B cell (primary cell): ENCODE results near the gene FMN1. TPM values are rescaled to one million over a fixed set of nuclear protein-coding genes. Genes with fewer than 3 reads are reported as not detected.

Experiments
- ATAC-seq: fragments of 200-7000 bp; cut with Tn5 transposase; one replicate; pipeline ENCODE4 v1.10.0; 2021; ENCODE audit warnings: low read depth, mild to moderate bottlenecking, moderate number of reproducible peaks, moderate library complexity
- CTCF ChIA-PET: fragments of 350-600 bp; sonication (Branson Sonifier 250); formaldehyde crosslinking; loops from one replicate; lab custom pipeline; 2021; ENCODE audit warnings: antibody characterized with exemption, inconsistent platforms; lab: Charles Lee
- POLR2A ChIA-PET: fragments of 350-600 bp; sonication (Branson Sonifier 250); formaldehyde crosslinking; loops from one replicate; lab custom pipeline; 2021; ENCODE audit warnings: antibody characterized with exemption; lab: Charles Lee
- DNase-seq: peaks from one replicate; pipeline ENCODE4 v3.0.0; 2013
- H2AFZ ChIP-seq: 2 replicates; pipeline ENCODE4 v1.6.1; 2012; ENCODE audit warnings: mild to moderate bottlenecking, low read depth, low read length; ENCODE audit not compliant: insufficient read depth, poor library complexity, severe bottlenecking
- H3K27ac ChIP-seq, 2 donors: 1 replicate in 1 of 2; 2 replicates in 1 of 2; pipeline ENCODE4 v1.5.1; 2012 to 2013; ENCODE audit warnings: low read length in 2 of 2, mild to moderate bottlenecking in 2 of 2, moderate library complexity in 1 of 2
- H3K27me3 ChIP-seq, 4 experiments: fragments of 200-600 bp in 1 of 4; sonication (generic) in 1 of 4; replicated peaks in 1 of 4; 1 replicate in 2 of 4; 2 replicates in 2 of 4; pipeline versions ENCODE4 v1.6.1 to v1.7.0; 2013 to 2016; ENCODE audit warnings: low read length in 3 of 4, mild to moderate bottlenecking in 2 of 4, mixed read lengths in 1 of 4, moderate library complexity in 1 of 4; ENCODE audit not compliant: insufficient read depth in 4 of 4, control insufficient read depth in 3 of 4; ENCODE audit errors: control extremely low read depth in 1 of 4
- H3K36me3 ChIP-seq, 2 experiments: replicated peaks in 1 of 2; 1 replicate in 1 of 2; 2 replicates in 1 of 2; pipeline versions ENCODE4 v1.6.1 to v1.7.1; 2013; ENCODE audit warnings: low read length in 1 of 2; ENCODE audit not compliant: insufficient read depth in 2 of 2, control insufficient read depth in 1 of 2; ENCODE audit errors: control extremely low read depth in 1 of 2, extremely low read depth in 1 of 2
- H3K4me1 ChIP-seq, 2 donors: fragments of 200-600 bp in 1 of 2; sonication (generic) in 1 of 2; 1 replicate in 1 of 2; 2 replicates in 1 of 2; pipeline versions ENCODE4 v1.5.1 to v1.6.1; 2013 to 2017; ENCODE audit warnings: low read length in 2 of 2; ENCODE audit not compliant: control insufficient read depth in 2 of 2, insufficient read depth in 2 of 2
- H3K4me2 ChIP-seq: replicated peaks from 2 replicates; pipeline ENCODE3; 2012; ENCODE audit warnings: mild to moderate bottlenecking, low read depth, low read length; ENCODE audit not compliant: poor library complexity, severe bottlenecking
- H3K4me3 ChIP-seq, 5 experiments: fragments of 200-600 bp in 1 of 5; sonication (generic) in 1 of 5; 1 replicate in 3 of 5; 2 replicates in 2 of 5; pipeline versions ENCODE4 v1.5.1 to v1.7.0; 2011 to 2016; ENCODE audit warnings: low read length in 4 of 5, mild to moderate bottlenecking in 4 of 5, low read depth in 2 of 5, control low read depth in 1 of 5, moderate library complexity in 1 of 5; ENCODE audit not compliant: insufficient read depth in 1 of 5; ENCODE audit errors: control extremely low read depth in 1 of 5, extremely low read depth in 1 of 5
- H3K79me2 ChIP-seq: fragments of 200-600 bp; sonication (generic); one replicate; pipeline ENCODE4 v1.6.0; 2016; ENCODE audit warnings: low read length; ENCODE audit not compliant: control insufficient read depth, insufficient read depth
- H3K9ac ChIP-seq: fragments of 200-600 bp; sonication (generic); 2 replicates; pipeline ENCODE4 v1.6.1; 2017; ENCODE audit warnings: mild to moderate bottlenecking, low read length, moderate library complexity
- H3K9me3 ChIP-seq, 3 donors: one replicate each; pipeline versions ENCODE4 v1.6.1 to v1.7.1; 2013; ENCODE audit warnings: low read length in 2 of 3; ENCODE audit not compliant: control insufficient read depth in 2 of 3, insufficient read depth in 1 of 3; ENCODE audit errors: control extremely low read depth in 1 of 3
- H4K20me1 ChIP-seq: 2 replicates; pipeline ENCODE4 v1.6.0; 2012; ENCODE audit warnings: mild to moderate bottlenecking, low read length; ENCODE audit not compliant: insufficient read depth, control insufficient read depth, poor library complexity, severe bottlenecking
- H3K27ac Mint-ChIP-seq: one replicate; pipeline ENCODE4 v1.8.0; 2021; ENCODE audit warnings: mixed read lengths
- H3K27me3 Mint-ChIP-seq: one replicate; pipeline ENCODE4 v1.8.0; 2021; ENCODE audit warnings: mixed read lengths
- H3K4me1 Mint-ChIP-seq: one replicate; pipeline ENCODE4 v1.8.0; 2021; ENCODE audit warnings: mixed read lengths
- H3K4me3 Mint-ChIP-seq: one replicate; pipeline ENCODE4 v1.8.0; 2021; ENCODE audit warnings: mixed read lengths
- H3K9me3 Mint-ChIP-seq: one replicate; pipeline ENCODE4 v1.8.0; 2022; ENCODE audit warnings: mixed read lengths; ENCODE audit not compliant: insufficient read depth
- EZH2 ChIP-seq: IDR thresholded peaks from 2 replicates; pipeline ENCODE4 v1.6.1; 2012; ENCODE audit warnings: borderline replicate concordance, low read depth, mild to moderate bottlenecking, moderate library complexity, low read length; ENCODE audit not compliant: insufficient read depth, poor library complexity, severe bottlenecking
- WGBS: methylation state at CpG from one replicate; pipeline ENCODE4 v1.1.5; 2013; ENCODE audit warnings: missing lambda C conversion rate; ENCODE audit not compliant: insufficient coverage; 5-methylcytosine and 5-hydroxymethylcytosine counted together
- intact Hi-C: fragments of 100-400 bp; cut with micrococcal nuclease; formaldehyde crosslinking; loops from one replicate; pipeline ENCODE4 v1.10.0; 2022
- polyA plus RNA-seq: library from polyadenylated mRNA; depleted of rRNA; stranded (reverse); fragments of >200 nt; gene quantifications from 2 replicates; pipeline ENCODE4 v1.2.3, GENCODE V29; 2012
- total RNA-seq, 2 donors: library from RNA; stranded (reverse); fragments of 120-200 nt in 1 of 2; gene quantifications; 1 replicate in 1 of 2; 2 replicates in 1 of 2; pipeline versions ENCODE4 v1.2.3 to v1.2.4, GENCODE V29; 2013 to 2022
- TF ChIP-seq, protein P1 (sequence below): fragments of 200-600 bp; IDR thresholded peaks from one replicate; pipeline ENCODE4 v1.8.0; 2022; ENCODE audit warnings: antibody characterized with exemption, mild to moderate bottlenecking

The FMN1 gene
- total and polyA plus RNA-seq, 2 donors (not counting 1 experiment from before 2014, with no cell fraction given), result 0.21 to 0.96 TPM

DNA sequence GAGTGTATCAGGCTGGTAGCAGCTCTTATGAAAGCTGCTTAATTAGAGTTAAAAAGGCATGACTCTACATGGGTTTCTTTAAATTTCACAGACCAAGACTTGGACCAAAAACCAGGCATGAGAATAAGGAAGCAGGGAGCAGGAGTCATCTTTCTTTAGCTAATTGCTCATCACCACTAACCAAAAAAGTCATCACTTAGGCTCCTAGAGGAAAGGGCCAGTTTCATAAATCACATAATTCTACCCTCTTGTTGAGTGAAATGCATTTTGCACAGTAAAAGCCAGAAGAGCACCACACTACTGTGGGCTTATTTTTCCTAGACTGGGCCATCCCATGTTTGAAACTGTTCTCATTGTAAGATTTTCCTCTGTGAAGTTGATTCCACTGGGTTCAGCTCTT lies 301.1 kb downstream of the FMN1 start:
- Histone ChIP-seq H4K20me1 (no peaks in the 10 kb centered on the region), H3K4me1 (peaks cover under 1 to 1% of the 10 kb centered on the region in 2 donors), H3K4me3 (no peak overlapping the region), H2AFZ (no peak overlapping the region), H3K27me3 (no peaks in the 10 kb centered on the region), H3K79me2 (no peaks in the 10 kb centered on the region), H3K9ac (no peak overlapping the region), H3K9me3 (no peaks in the 10 kb centered on the region), H3K4me2 (no peak overlapping the region), H3K36me3 (no peaks in the 10 kb centered on the region), H3K27ac (no peak overlapping the region)
- CTCF ChIA-PET, result interaction anchor here (0.7 kb wide), 1 partner anchor 10 kb away, joined by 3 read pairs; no protein-coding TSS in a partner anchor
- Mint-ChIP-seq H3K4me1 (peaks cover 7% of the 10 kb centered on the region), H3K27me3 (peaks cover 11% of the 10 kb centered on the region), H3K27ac (no peak overlapping the region), H3K4me3 (no peak overlapping the region), H3K9me3 (no peaks in the 10 kb centered on the region)
- DNase-seq (no peak), ATAC-seq (no peak)
- POLR2A ChIA-PET, result no interaction called here
- TF ChIP-seq EZH2, result no peak
- TF ChIP-seq, protein P1, sequence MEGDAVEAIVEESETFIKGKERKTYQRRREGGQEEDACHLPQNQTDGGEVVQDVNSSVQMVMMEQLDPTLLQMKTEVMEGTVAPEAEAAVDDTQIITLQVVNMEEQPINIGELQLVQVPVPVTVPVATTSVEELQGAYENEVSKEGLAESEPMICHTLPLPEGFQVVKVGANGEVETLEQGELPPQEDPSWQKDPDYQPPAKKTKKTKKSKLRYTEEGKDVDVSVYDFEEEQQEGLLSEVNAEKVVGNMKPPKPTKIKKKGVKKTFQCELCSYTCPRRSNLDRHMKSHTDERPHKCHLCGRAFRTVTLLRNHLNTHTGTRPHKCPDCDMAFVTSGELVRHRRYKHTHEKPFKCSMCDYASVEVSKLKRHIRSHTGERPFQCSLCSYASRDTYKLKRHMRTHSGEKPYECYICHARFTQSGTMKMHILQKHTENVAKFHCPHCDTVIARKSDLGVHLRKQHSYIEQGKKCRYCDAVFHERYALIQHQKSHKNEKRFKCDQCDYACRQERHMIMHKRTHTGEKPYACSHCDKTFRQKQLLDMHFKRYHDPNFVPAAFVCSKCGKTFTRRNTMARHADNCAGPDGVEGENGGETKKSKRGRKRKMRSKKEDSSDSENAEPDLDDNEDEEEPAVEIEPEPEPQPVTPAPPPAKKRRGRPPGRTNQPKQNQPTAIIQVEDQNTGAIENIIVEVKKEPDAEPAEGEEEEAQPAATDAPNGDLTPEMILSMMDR, result no peak
- intact Hi-C loops, result no loop called here

DNA sequence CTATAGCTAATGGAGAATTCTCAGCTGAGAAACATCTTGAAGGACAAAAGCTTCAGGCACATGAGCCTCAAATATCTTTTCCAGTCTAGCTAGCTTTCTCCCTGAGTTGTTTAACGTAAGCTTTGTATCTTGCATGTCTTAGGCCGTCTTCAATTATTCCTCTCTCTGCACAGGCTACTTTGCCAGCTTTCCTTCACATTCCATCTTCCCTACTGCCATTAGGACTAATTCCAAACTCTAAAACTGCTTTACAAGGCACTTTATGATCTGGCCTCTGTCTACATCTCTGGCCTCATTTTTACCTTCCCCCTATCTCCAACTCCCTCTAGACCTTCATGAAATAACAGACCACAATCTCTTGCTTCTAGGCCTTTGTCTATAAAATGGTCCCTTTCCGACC lies 305.3 kb downstream of the FMN1 start:
- Mint-ChIP-seq H3K4me1 (no peaks in the 10 kb centered on the region), H3K27me3 (no peaks in the 10 kb centered on the region), H3K4me3 (no peak overlapping the region), H3K27ac (no peak overlapping the region), H3K9me3 (no peaks in the 10 kb centered on the region)
- Histone ChIP-seq H3K4me3 (no peak overlapping the region), H3K4me2 (no peak overlapping the region), H3K79me2 (no peaks in the 10 kb centered on the region), H3K9me3 (no peaks in the 10 kb centered on the region), H4K20me1 (no peaks in the 10 kb centered on the region), H2AFZ (no peak overlapping the region), H3K9ac (no peak overlapping the region), H3K27ac (no peak overlapping the region), H3K4me1 (no peaks in the 10 kb centered on the region), H3K27me3 (no peaks in the 10 kb centered on the region), H3K36me3 (no peaks in the 10 kb centered on the region)
- ChIA-PET CTCF (interaction anchor here (1.3 kb wide), 1 partner anchor 10 kb away, joined by 5 read pairs; no protein-coding TSS in a partner anchor), POLR2A (no interaction called here)
- 100% methylated on average over 3 of the region's 3 CpGs for WGBS
- TF ChIP-seq, protein P1, result no peak
- TF ChIP-seq EZH2, result no peak
- ATAC-seq (no peak), DNase-seq (no peak)
- intact Hi-C loops, result no loop called here
